Erythroblast (primary cell): ENCODE measurements around the gene SLC43A2.

Source experiments
- GATA1 ChIP-seq: IDR thresholded peaks from 2 replicates; pipeline ENCODE4 v1.6.1; 2011; ENCODE audit warnings: low read depth, mild to moderate bottlenecking, control low read depth, low read length, moderate library complexity
- POLR2A ChIP-seq: IDR thresholded peaks from 2 replicates; pipeline ENCODE4 v1.6.1; 2011; ENCODE audit warnings: mild to moderate bottlenecking, low read length

- no peak for TF ChIP-seq POLR2A
- TF ChIP-seq GATA1 = no peak
Measured at GRCh38 chr17:1626333-1626732, 2.3 kb downstream of the SLC43A2 start.
